Activated T-cell treated with anti-CD3 and anti-CD28 coated beads for 24 hours (primary cell): ENCODE measurements around the gene ZFP2.
"Not testable (repeated sequence)": the region's sequence is repeated elsewhere in the genome, so short reads cannot be mapped to it uniquely, and the experiment has no call there.

ENCODE experiments used
- DNase-seq: peaks from one replicate; pipeline ENCODE4 v3.0.0-alpha.2; 2020; ENCODE audit warnings: low read depth

Gene ZFP2

DNA sequence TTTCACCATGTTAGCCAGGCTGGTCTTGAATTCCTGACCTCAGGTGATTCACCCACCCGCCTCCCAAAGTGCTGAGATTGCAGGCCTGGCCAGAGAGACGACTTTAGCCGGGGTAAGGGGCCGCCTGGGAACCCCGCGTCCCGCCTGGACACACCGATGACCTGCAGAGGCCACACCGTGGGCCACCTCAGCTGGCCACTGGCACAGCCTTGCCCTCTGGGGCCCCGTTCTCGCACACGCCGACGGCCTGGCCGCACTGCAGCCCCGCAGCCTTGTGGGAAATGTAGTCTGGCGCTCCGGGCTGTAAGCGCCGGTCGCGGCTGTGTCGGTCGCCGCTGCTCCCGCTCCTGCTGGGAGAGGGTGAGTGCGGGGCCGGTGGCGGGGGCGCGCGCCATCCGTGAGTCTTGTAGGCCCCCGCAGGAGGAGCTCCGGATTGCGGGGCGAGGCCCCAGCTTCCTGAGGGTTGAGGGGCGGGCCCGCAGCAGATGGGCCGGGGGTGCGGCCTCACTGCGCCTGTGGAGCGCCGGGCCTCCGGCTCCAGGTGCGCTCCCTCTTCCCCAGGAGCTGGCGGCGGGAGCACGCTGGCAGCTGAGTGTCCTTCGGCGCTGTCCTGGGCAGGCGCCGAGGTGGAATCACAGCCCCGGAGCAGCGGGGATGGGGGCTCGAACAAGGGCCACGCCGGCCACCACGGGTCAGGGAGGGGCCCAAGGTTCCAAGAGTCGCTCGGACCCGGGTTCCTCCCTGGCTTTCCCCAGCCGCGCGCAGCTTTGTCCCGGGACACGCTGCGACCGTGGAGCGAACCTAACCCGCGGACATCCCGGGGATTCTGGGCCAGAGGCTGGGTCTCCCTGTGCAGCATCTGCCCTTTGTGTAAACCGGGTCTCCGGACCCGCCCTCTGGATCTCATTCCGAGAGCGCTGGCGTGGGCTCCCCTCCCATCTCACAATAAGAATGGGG lies at the start of gene ZFP2:
TSS of gene ZFP2 (plus strand) at position 299 of the 957 bp plus-strand sequence. CDS start 35,401 bp downstream, outside the sequence.
- DNase-seq, result peak; percentile 0

DNA sequence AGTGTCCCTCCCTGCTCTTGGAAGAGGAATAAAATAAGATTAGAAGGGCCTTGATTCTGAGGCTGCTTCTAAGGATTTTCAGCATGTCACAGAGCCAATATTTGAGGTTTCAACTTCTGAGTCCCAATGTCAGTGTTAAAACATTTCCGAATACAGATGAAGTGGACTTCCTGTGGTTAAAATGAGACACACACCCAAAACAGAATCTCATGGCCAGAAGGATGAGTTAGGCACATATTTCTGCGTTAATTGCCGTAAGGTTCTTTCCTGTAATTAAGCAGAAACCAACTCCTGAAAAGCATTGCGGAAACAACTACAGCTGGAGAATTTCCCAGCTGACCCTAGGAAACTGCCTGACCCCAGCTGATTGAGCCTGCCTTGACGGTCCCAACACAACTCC lies 46.4 kb upstream of the ZFP2 start:
- no peak for DNase-seq

DNA sequence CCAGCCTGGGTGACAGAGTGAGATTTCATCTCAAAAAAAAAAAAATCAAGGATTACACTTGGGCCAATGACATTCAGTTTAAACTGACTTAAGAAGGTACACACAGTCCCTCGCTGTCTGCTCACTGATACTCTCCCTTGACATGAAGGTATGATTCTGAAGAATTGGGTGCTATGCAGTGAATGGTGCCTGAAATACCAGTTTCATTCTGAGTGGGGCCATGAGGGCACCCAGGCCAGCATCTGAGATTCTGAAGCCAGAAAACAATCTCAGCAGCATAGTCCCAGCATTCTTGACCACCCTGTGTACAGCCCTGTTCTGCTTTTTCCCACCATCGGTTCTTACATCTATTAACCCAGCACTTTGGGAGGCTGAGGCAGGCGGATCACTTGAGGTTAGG lies 43.8 kb upstream of the ZFP2 start:
- DNase-seq, result no peak

DNA sequence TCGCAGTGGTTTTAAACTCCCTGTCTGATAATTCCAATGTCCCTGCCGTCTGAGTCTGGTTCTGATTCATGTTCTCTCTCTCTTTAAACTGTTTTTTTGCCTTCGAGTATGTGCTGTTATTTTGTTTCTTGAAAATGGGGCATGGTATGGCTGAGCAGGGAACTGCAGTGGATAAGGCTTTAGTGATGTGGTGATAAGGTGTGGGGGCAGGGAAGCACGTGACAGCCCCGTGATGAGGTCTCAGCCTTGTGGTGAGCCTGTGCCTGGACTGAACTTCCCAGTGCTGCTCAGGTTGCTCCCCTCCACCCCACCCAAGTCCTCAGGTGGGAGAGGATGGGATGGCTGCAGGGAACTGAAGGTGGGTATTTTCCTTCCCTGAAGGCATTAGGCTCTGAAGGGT lies 41.4 kb upstream of the ZFP2 start:
- no peak for DNase-seq

DNA sequence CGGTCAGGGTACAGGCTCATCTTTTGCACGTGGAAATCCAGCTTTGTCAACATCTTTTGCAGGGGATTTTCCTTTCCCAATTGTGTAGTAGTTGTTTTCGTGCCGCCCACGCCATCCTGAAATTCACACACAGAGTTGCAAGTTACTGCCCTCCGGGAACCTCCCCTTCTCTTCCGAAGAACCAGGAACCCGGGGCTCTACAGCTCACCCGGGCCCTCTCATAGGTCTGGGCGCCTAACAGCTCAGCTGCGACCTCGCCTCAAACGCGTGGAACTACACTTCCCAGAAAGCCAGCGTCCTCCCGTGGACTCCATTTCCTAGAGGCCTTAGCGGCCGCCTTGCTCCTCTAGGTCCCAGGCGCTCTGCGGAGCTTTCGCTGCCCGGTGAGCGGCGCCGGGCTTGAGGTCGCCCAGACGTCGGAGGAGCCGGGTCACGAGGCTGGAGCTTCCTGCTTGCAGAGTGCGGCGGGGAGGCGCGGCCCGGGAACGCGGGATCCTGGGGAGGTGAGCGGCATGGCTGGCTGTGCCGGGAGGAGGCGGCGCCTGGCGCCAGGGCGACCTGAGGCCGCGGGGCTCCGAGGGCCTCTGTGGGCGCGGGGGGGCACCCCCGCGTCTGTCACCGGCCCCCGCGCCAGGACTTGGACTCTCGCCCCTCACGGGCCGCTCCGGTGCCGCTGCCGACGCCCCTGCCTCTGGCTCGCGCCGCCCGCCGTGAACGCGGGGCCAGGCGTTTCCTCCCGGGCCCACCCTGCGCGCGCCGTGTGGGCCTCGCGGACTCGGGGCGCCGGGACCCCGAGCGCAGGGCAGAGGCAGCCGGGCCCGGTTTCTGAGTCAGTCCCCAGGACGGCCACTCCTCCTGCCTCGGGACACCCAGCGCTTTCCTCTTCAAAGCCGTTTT lies 35.8 kb upstream of the ZFP2 start, which contains the start of gene ZNF354B:
TSS of gene ZNF354B (plus strand) at position 329 of the 897 bp plus-strand sequence. CDS start 1,095 bp downstream, outside the sequence.
- DNase-seq, result peak; percentile 78

DNA sequence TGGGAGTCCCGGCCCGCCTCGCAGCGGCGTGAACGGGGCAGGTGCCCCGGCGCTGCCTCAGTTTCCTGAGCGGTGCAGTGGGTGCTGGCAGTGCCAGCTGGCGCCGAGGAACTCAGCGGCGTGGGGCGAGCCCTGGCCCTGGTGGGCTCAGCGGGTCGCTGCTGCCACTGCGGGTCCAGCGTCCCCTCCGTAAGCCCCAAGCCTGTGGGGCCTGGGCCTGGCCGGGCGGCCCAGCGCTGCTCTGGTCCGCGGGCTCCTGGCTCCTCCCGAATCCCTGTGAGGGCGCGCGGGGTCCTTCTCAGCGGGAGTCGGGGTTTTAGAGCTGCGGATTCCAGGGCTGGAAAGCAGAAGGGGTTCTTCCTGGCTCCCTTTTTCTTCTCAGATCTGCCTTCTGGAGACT lies 35.1 kb upstream of the ZFP2 start:
- DNase-seq, result not testable (repeated sequence)

DNA sequence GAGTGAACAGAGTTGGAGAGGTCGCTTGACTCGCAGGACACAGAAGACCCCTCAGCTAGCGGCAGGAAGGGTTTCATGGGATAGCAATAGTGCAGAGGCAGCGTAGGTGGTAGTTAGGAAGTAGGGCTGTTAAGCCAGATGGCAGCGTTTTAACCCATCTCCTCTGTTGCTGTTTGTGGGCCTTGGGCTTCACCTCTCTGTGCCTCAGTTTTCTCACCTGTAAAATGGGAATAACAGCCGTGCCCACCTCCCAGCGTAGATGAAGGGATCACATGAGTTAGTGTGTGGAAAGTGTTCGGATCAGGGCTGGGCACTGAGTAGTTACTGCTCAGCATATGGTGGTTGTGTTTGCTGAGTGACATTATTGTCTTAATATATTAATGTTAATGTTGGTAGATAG lies 34.1 kb upstream of the ZFP2 start:
- DNase-seq, result no peak

DNA sequence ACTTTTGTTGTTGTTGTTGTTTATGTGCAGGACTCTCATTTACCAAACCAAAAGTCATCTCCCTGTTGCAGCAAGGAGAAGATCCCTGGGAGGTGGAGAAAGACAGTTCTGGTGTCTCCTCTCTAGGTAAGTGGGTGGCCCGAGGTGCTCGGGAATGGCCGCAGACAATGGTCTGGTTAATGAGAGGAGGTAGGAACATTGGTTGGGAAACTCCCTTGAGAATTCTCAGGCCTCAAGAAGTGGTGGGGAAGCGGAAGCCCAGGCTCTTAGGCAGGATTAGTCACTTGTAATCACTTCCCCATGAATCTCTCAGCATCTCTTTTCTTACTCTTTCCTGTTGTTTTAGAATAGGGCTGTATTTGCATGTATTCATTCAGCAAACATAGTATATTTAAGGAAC lies 28.8 kb upstream of the ZFP2 start:
- DNase-seq, result no peak

DNA sequence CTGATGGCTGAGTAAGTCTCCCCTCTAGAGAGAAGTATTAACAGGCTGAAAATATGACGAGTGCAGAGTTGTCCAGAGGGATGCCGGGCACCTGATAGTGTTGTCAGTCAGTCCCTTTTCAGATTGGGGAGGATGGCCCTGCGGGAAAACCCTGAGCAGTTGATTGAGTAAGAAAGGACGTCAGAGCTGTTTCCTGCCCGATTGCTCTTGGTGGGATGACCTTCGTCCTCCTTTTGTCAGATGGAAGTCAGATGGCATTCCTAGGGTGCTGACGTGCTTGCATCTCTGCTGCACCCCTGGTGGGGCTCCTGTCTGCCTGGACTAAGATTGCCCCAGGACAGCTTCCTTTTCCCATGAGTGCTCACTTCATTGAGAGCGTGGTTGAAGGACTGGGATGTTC lies 26.1 kb upstream of the ZFP2 start:
- no peak for DNase-seq

DNA sequence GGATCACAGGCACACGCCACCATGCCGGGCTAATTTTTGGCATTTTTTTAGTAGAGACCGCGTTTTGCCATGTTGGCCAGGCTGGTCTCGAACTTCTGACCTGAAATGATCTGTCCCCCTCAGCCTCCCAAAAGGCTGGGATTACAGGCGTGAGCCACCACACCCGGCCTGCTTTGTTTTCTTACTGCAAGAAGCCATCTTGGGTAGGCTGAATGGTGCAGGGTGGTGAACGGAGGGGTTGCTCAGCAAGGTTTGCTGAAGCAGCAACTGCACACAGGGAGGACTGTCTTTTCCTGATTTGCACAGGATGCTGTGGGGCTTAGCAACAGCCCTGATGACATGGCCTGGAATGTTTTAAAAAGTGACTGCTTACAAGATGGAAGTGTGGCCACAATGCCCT lies 25.3 kb upstream of the ZFP2 start:
- no peak for DNase-seq

DNA sequence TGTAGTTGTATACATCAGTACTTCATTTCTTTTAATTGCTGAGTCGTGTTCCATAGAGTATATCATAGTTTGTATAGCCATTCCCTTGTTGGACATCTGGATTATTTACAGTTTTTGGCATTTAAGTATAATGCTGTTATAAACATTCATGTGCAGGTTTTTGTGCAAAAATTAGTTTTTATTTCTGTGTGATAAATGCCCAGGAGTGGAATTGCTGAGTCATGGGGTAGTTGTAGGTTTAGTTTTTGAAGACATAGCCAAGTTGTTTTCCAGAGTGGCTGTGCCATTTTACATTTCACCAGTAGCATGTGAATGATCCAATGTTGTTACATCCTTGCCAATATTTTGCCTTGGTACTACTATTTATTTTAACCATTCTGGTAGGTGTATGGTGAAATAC lies 23.4 kb upstream of the ZFP2 start:
- DNase-seq, result no peak

DNA sequence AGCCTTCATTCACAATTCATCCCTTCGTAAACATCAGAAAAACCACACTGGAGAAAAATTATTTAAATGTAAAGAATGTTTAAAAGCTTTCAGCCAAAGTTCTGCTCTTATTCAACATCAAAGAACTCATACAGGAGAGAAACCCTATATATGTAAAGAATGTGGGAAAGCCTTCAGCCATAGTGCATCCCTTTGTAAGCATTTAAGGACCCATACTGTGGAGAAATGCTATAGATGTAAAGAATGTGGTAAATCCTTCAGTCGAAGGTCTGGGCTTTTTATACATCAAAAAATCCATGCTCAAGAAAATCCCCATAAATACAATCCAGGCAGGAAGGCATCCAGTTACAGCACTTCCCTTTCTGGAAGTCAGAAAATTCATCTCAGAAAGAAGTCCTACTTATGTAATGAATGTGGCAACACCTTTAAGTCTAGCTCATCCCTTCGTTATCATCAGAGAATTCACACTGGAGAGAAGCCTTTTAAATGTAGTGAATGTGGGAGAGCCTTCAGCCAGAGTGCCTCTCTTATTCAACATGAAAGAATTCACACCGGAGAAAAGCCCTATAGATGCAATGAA lies 12.5 kb upstream of the ZFP2 start:
- DNase-seq, result not testable (repeated sequence)

DNA sequence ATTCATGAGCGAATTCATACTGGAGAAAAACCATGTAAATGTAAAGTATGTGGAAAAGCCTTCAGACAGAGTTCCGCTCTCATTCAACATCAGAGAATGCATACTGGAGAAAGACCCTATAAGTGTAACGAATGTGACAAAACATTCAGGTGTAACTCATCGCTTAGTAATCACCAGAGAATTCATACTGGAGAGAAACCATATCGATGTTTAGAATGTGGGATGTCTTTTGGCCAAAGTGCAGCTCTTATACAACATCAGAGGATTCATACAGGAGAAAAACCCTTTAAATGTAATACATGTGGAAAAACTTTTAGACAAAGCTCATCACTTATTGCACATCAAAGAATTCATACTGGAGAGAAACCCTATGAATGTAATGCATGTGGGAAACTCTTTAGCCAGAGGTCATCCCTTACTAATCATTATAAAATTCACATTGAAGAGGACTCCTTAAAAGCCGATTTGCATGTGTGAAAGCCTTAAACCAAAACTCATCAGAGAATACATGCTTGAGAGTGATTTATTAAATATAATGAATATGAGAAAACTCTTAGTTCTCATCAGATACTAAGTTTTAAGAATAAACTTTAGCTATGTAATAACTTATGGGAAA lies 11.8 kb upstream of the ZFP2 start:
- no peak for DNase-seq

DNA sequence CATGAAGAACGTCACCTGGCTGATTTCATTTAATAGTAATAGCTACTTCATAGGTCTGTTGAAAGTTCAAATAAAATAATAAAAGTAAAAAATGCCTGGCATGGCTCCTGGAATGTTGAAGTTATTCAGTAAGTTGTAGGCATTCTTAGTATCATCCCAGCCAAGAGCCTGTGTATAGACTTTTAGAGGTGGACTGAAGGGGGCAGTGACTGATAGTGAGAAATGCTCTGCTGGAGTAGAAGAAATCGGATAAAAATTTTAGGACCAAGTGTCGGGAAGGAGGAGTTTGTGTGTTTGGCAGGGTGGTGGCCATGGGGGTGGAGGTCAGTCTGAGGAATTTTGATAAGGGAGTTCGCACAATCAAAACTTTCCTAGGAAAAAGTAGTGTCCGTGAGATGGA lies 3.6 kb downstream of the ZFP2 start:
- DNase-seq, result no peak

DNA sequence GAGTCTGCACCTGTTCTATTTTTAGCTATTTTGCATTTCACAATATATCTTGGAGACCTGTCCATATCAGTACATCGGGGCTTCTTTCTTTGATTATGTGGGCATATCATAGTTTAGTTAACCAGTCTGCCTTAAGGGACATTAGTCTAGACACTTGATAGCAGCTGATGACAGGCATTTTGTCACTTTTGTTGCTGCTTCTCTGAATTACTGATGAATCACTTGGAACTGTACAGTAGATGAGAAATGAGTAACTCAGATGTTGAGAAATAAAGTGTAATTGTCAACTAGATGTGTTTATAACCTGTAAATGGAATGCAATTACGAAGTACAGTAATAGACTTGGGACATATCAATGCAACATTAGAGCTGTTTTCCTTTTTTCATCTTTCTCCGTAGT lies 7.1 kb downstream of the ZFP2 start:
- no peak for DNase-seq

DNA sequence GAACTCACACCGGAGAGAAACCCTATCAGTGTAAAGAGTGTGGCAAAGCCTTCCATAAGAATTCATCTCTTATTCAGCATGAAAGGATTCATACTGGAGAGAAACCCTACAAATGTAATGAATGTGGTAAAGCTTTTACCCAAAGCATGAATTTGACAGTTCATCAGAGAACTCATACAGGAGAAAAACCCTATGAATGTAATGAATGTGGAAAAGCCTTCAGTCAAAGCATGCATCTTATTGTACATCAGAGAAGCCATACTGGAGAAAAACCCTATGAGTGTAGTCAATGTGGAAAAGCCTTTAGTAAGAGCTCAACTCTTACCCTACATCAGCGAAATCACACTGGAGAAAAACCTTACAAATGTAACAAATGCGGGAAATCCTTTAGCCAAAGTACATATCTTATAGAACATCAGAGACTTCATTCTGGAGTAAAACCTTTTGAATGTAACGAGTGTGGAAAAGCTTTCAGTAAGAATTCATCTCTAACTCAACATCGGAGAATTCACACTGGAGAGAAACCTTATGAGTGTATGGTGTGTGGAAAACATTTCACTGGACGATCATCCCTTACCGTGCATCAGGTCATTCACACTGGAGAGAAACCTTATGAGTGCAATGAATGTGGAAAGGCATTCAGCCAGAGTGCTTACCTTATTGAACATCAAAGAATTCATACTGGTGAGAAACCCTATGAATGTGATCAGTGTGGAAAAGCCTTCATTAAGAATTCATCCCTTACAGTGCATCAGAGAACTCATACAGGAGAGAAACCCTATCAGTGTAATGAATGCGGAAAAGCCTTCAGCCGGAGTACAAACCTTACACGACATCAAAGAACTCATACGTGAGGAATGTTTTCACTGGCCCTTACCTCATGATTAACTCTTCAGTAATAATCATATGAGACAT lies 36.4 kb downstream of the ZFP2 start:
- DNase-seq, result no peak

DNA sequence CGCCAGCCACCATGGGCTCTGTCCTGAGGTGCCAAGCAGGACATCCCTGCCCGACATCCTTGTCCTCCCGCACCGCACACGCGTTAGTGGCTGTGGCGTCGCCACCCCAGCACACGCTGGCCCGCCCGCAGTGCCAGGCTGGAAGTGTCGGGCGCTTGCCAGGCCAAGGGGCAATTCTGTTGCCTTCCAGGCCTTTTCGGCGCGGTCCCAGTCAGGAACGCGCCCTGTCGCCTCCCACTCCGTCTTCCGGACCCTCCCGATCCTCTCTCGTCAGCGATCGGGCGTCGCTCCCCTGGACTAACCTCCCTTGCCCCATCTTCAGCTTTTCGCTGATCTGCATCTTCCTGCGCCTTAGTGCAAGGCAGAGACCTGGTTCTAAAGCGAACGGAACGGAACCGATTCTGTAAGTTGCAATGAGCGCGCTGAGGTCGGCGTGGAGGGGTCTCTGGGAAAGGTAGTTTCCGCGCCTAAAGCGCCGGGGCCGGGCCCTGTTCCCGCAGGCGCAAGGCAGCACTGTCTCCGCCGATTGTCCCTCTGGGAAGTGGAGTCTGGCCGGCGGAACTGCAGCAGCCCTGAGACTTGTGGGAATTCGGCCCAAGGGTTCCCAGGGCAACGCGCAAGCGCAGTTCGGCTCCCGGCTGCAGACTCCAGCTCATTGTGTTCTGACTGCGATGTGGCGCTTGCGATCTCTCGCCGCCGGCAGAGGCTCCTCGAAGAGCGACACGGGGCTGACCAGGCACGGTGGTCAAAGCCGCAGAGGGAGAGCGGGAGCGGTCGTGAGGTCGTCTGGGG lies 45.1 kb downstream of the ZFP2 start, which contains the start of gene ZNF454:
TSS of gene ZNF454 (plus strand) at position 630 of the 792 bp plus-strand sequence. CDS start 1,594 bp downstream, outside the sequence.
- no peak for DNase-seq

DNA sequence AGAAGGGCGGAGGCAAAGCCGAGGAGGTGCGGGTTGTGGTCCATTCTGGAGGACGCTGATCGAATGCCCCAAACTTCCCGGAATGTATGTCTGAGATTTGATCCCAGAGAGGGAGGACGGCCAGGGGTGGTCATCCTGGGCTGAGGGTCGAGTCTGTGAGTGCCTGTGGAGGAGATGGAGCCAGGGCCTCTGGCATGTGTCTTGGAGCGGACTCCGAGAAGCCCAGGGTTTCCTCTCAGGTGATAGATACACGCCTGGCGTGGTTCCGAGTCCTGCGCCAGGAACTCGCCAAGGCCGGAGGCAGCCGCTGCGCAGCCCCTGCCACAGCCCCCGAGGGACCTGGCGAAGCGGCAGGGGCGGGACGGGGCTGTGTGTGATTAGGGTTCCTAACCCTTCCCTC lies 45.6 kb downstream of the ZFP2 start:
- DNase-seq, result no peak

DNA sequence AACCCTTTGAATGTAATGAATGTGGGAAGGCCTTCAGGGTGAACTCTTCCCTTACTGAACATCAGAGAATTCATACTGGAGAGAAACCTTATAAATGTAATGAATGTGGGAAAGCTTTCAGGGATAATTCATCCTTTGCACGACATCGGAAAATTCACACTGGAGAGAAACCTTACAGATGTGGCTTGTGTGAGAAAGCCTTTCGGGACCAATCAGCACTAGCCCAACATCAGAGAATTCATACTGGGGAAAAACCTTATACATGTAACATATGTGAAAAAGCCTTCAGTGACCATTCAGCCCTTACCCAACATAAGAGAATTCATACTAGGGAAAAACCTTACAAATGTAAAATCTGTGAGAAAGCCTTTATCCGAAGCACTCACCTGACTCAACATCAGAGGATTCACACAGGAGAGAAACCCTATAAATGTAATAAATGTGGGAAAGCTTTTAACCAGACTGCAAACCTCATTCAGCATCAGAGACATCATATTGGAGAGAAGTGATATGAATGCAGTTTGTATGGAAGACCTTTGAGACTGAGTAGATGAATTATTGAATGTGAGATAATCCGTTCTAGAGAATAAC lies 69.8 kb downstream of the ZFP2 start:
- DNase-seq, result no peak
